Effector memory CD8-positive, alpha-beta T cell (primary cell): ENCODE results near the gene SPEF1.

Source experiments
- ATAC-seq: fragments of 150-1000 bp; cut with Tn5 transposase; replicated peaks from 2 replicates; pipeline ENCODE4 v1.10.0; 2021; ENCODE audit warnings: mild to moderate bottlenecking, moderate library complexity
- DNase-seq, 3 experiments: peaks; one replicate each; pipeline ENCODE4 v3.0.0; 2021
- H3K27ac Mint-ChIP-seq, 2 donors: one replicate each; pipeline ENCODE4 v1.8.0; 2022; ENCODE audit warnings: mild to moderate bottlenecking in 2 of 2, mixed read lengths in 2 of 2, moderate library complexity in 2 of 2
- H3K27me3 Mint-ChIP-seq, 2 donors: one replicate each; pipeline ENCODE4 v1.8.0; 2022; ENCODE audit warnings: mixed read lengths in 2 of 2
- H3K36me3 Mint-ChIP-seq: one replicate; pipeline ENCODE4 v1.8.0; 2022; ENCODE audit warnings: mild to moderate bottlenecking, moderate library complexity, mixed read lengths; ENCODE audit not compliant: insufficient read depth
- H3K4me1 Mint-ChIP-seq, 2 donors: one replicate each; pipeline ENCODE4 v1.8.0; 2022; ENCODE audit warnings: low read depth in 2 of 2, mixed read lengths in 2 of 2
- H3K4me3 Mint-ChIP-seq, 2 donors: one replicate each; pipeline ENCODE4 v1.8.0; 2022; ENCODE audit warnings: mild to moderate bottlenecking in 2 of 2, mixed read lengths in 2 of 2, moderate library complexity in 2 of 2
- H3K9me3 Mint-ChIP-seq, 2 donors: one replicate each; pipeline ENCODE4 v1.8.0; 2022; ENCODE audit warnings: mixed read lengths in 2 of 2

The SPEF1 gene

GRCh38 chr20:3815703-3816315 is 34.6 kb upstream of the SPEF1 start:
- Mint-ChIP-seq H3K9me3 (no peaks in the 10 kb centered on the region), H3K36me3 (peaks cover 32% of the 10 kb centered on the region), H3K4me3 (peak overlapping the region; percentile 81 to 82), H3K4me1 (peaks cover 64 to 75% of the 10 kb centered on the region in 2 donors), H3K27me3 (no peaks in the 10 kb centered on the region), H3K27ac (peak overlapping the region; percentile 90 to 96)
- DNase-seq, result peak; percentile 35 to 54 (median 44)
- ATAC-seq, result peak; percentile 18

- peaks cover 29% of the 10 kb centered on the region for H3K36me3 Mint-ChIP-seq
- peak overlapping the region; percentile 81 to 82 for H3K4me3 Mint-ChIP-seq
- H3K27ac Mint-ChIP-seq, result peak overlapping the region; percentile 90 to 96
- DNase-seq (no peak), ATAC-seq (no peak)
- no peaks in the 10 kb centered on the region for H3K9me3 Mint-ChIP-seq
- H3K4me1 Mint-ChIP-seq, result peaks cover 72 to 78% of the 10 kb centered on the region in 2 donors
- H3K27me3 Mint-ChIP-seq, result no peaks in the 10 kb centered on the region
These were observed 33.8 kb upstream of the SPEF1 start for GRCh38 chr20:3814928-3815495.

GRCh38 chr20:3813848-3814581 is 32.8 kb upstream of the SPEF1 start:
- H3K27me3 Mint-ChIP-seq, result no peaks in the 10 kb centered on the region
- H3K36me3 Mint-ChIP-seq, result peaks cover 27% of the 10 kb centered on the region
- ATAC-seq, result no peak
- peak overlapping the region; percentile 99 for H3K27ac Mint-ChIP-seq
- DNase-seq, result peak in 2 of 3 experiments; percentile 23 to 24
- H3K4me1 Mint-ChIP-seq, result peaks cover 69 to 70% of the 10 kb centered on the region in 2 donors
- no peaks in the 10 kb centered on the region for H3K9me3 Mint-ChIP-seq
- peak overlapping the region; percentile 87 to 96 for H3K4me3 Mint-ChIP-seq

- Mint-ChIP-seq H3K27ac (peak overlapping the region; percentile 99), H3K4me3 (peak overlapping the region; percentile 87 to 96), H3K9me3 (no peaks in the 10 kb centered on the region), H3K27me3 (no peaks in the 10 kb centered on the region), H3K36me3 (peaks cover 26% of the 10 kb centered on the region), H3K4me1 (peaks cover 61 to 66% of the 10 kb centered on the region in 2 donors)
- ATAC-seq (no peak), DNase-seq (no peak)
These were observed 32.0 kb upstream of the SPEF1 start for GRCh38 chr20:3812975-3813847.

GRCh38 chr20:3812259-3812681 is 31.0 kb upstream of the SPEF1 start:
- Mint-ChIP-seq H3K36me3 (peaks cover 26% of the 10 kb centered on the region), H3K27ac (peak overlapping the region; percentile 99), H3K4me3 (peak overlapping the region; percentile 87 to 96), H3K27me3 (no peaks in the 10 kb centered on the region), H3K4me1 (peaks cover 62 to 65% of the 10 kb centered on the region in 2 donors), H3K9me3 (no peaks in the 10 kb centered on the region)
- DNase-seq (no peak), ATAC-seq (no peak)

GRCh38 chr20:3811467-3812258 is 30.4 kb upstream of the SPEF1 start:
- peak overlapping the region; percentile 99 for H3K27ac Mint-ChIP-seq
- ATAC-seq (peak; percentile 84), DNase-seq (peak; percentile 88 to 91 (median 90))
- H3K4me1 Mint-ChIP-seq, result peaks cover 65 to 67% of the 10 kb centered on the region in 2 donors
- H3K4me3 Mint-ChIP-seq, result peak overlapping the region; percentile 87 to 96
- no peaks in the 10 kb centered on the region for H3K27me3 Mint-ChIP-seq
- H3K36me3 Mint-ChIP-seq, result peaks cover 28% of the 10 kb centered on the region
- H3K9me3 Mint-ChIP-seq, result no peaks in the 10 kb centered on the region

GRCh38 chr20:3808544-3808943 is 27.3 kb upstream of the SPEF1 start:
- ATAC-seq (no peak), DNase-seq (no peak)
- H3K4me3 Mint-ChIP-seq, result peak overlapping the region in 1 of 2 donors; percentile 29
- no peaks in the 10 kb centered on the region for H3K27me3 Mint-ChIP-seq
- H3K9me3 Mint-ChIP-seq, result no peaks in the 10 kb centered on the region
- peak overlapping the region in 1 of 2 donors; percentile 89 for H3K27ac Mint-ChIP-seq
- peaks cover 62 to 64% of the 10 kb centered on the region in 2 donors for H3K4me1 Mint-ChIP-seq
- peaks cover 43% of the 10 kb centered on the region for H3K36me3 Mint-ChIP-seq

- Mint-ChIP-seq H3K27ac (peak overlapping the region; percentile 46 to 70), H3K36me3 (peaks cover 62% of the 10 kb centered on the region), H3K27me3 (no peaks in the 10 kb centered on the region), H3K9me3 (no peaks in the 10 kb centered on the region), H3K4me3 (no peak overlapping the region), H3K4me1 (peaks cover 55 to 56% of the 10 kb centered on the region in 2 donors)
- DNase-seq (no peak), ATAC-seq (no peak)
These were observed 23.5 kb upstream of the SPEF1 start for GRCh38 chr20:3804781-3805180.

- ATAC-seq (peak; percentile 39), DNase-seq (no peak)
- H3K4me1 Mint-ChIP-seq, result peaks cover 59 to 60% of the 10 kb centered on the region in 2 donors
- H3K9me3 Mint-ChIP-seq, result no peaks in the 10 kb centered on the region
- H3K4me3 Mint-ChIP-seq, result peak overlapping the region in 1 of 2 donors; percentile 57
- peak overlapping the region; percentile 91 to 96 for H3K27ac Mint-ChIP-seq
- H3K36me3 Mint-ChIP-seq, result peaks cover 67% of the 10 kb centered on the region
- H3K27me3 Mint-ChIP-seq, result no peaks in the 10 kb centered on the region
These were observed 23.1 kb upstream of the SPEF1 start for GRCh38 chr20:3804254-3804751.

GRCh38 chr20:3803854-3804253 is 22.6 kb upstream of the SPEF1 start:
- H3K27me3 Mint-ChIP-seq, result no peaks in the 10 kb centered on the region
- peak overlapping the region in 1 of 2 donors; percentile 57 for H3K4me3 Mint-ChIP-seq
- H3K27ac Mint-ChIP-seq, result peak overlapping the region; percentile 91 to 96
- H3K36me3 Mint-ChIP-seq, result peaks cover 71% of the 10 kb centered on the region
- no peaks in the 10 kb centered on the region for H3K9me3 Mint-ChIP-seq
- peaks cover 62 to 65% of the 10 kb centered on the region in 2 donors for H3K4me1 Mint-ChIP-seq
- ATAC-seq (no peak), DNase-seq (no peak)

- no peak for DNase-seq
- no peaks in the 10 kb centered on the region for H3K9me3 Mint-ChIP-seq
- H3K27ac Mint-ChIP-seq, result peak overlapping the region; percentile 95 to 96
- no peak for ATAC-seq
- no peaks in the 10 kb centered on the region for H3K27me3 Mint-ChIP-seq
- peaks cover 77% of the 10 kb centered on the region for H3K36me3 Mint-ChIP-seq
- H3K4me3 Mint-ChIP-seq, result no peak overlapping the region
- H3K4me1 Mint-ChIP-seq, result peaks cover 68 to 69% of the 10 kb centered on the region in 2 donors
These were observed 22.0 kb upstream of the SPEF1 start for GRCh38 chr20:3803289-3803688.

- Mint-ChIP-seq H3K9me3 (no peaks in the 10 kb centered on the region), H3K4me3 (peak overlapping the region; percentile 42 to 49), H3K27me3 (no peaks in the 10 kb centered on the region), H3K36me3 (peaks cover 83% of the 10 kb centered on the region), H3K4me1 (peaks cover 73 to 74% of the 10 kb centered on the region in 2 donors), H3K27ac (peak overlapping the region; percentile 95 to 96)
- DNase-seq (no peak), ATAC-seq (no peak)
These were observed 21.4 kb upstream of the SPEF1 start for GRCh38 chr20:3802524-3803239.
